Activated CD4-positive, alpha-beta T cell treated with anti-CD3 and anti-CD28 coated beads, Interleukin-2, amount 10 ng/mL, durations not matched to agents 24 days and 14 days (primary cell): Measurements from ENCODE around the gene DCLRE1B. TPM values are rescaled to one million over a fixed set of nuclear protein-coding genes. Genes with fewer than 3 reads are reported as not detected.
A peak's percentile ranks its signal among the peaks of the same experiment; 100 is the strongest.

ENCODE experiments used
- DNase-seq: peaks from one replicate; pipeline ENCODE4 v3.0.0; 2022
- H3K27ac Mint-ChIP-seq: one replicate; pipeline ENCODE4 v1.8.0; 2022; ENCODE audit warnings: mild to moderate bottlenecking, mixed read lengths
- H3K27me3 Mint-ChIP-seq: one replicate; pipeline ENCODE4 v1.8.0; 2022; ENCODE audit warnings: mixed read lengths
- H3K36me3 Mint-ChIP-seq: one replicate; pipeline ENCODE4 v1.8.0; 2022; ENCODE audit warnings: low read depth, mild to moderate bottlenecking, mixed read lengths
- H3K4me1 Mint-ChIP-seq: one replicate; pipeline ENCODE4 v1.8.0; 2021; ENCODE audit warnings: mixed read lengths
- H3K4me3 Mint-ChIP-seq: one replicate; pipeline ENCODE4 v1.8.0; 2022; ENCODE audit warnings: mild to moderate bottlenecking, moderate library complexity, mixed read lengths
- H3K9me3 Mint-ChIP-seq: one replicate; pipeline ENCODE4 v1.8.0; 2021; ENCODE audit warnings: mixed read lengths
- intact Hi-C: fragments of 100-400 bp; cut with micrococcal nuclease; formaldehyde crosslinking; loops from one replicate; pipeline ENCODE4 v1.15.1; 2023
- total RNA-seq: library from RNA; stranded (reverse); gene quantifications from 2 replicates; pipeline ENCODE4 v1.2.3, GENCODE V29; 2022

The DCLRE1B gene
- total RNA-seq = 21.5 and 22.5 TPM in 2 replicates

- H3K27me3 Mint-ChIP-seq = no peaks in the 10 kb centered on the region
- H3K27ac Mint-ChIP-seq = peak within 1 kb of the TSS; percentile 98
- intact Hi-C loops = loop anchor here (1.0 to 5.0 kb wide), 7 partner anchors 24 to 606 kb away; partner anchors contain the start of genes HIPK1, PHTF1, PTPN22 and RSBN1
- peak within 1 kb of the TSS; percentile 99 for H3K4me3 Mint-ChIP-seq
- peak; percentile 99 for DNase-seq
- H3K9me3 Mint-ChIP-seq = no peaks in the 10 kb centered on the region
- H3K36me3 Mint-ChIP-seq = peaks cover 38% of the 10 kb centered on the region
- H3K4me1 Mint-ChIP-seq = peaks cover 53% of the 10 kb centered on the region
These were observed at the start of gene DCLRE1B, which contains the start of gene AP4B1 for GRCh38 chr1:113904674-113905434. Gene DCLRE1B (plus strand): TSS chr1:113905326. CDS start chr1:113905587, 261 bp downstream. Gene AP4B1 (minus strand): TSS chr1:113904799. CDS start chr1:113904717, 82 bp downstream.

- no peaks in the 10 kb centered on the region for H3K27me3 Mint-ChIP-seq
- DNase-seq = peak; percentile 24
- peaks cover 5% of the 10 kb centered on the region for H3K9me3 Mint-ChIP-seq
- no peak overlapping the region for H3K27ac Mint-ChIP-seq
- H3K4me1 Mint-ChIP-seq = peaks cover 37% of the 10 kb centered on the region
- H3K4me3 Mint-ChIP-seq = no peak overlapping the region
- intact Hi-C loops = no loop called here
- peaks cover 61% of the 10 kb centered on the region for H3K36me3 Mint-ChIP-seq
These were observed 49.3 kb upstream of the DCLRE1B start for GRCh38 chr1:113855630-113856400.

- peaks cover 57% of the 10 kb centered on the region for H3K36me3 Mint-ChIP-seq
- no peaks in the 10 kb centered on the region for H3K27me3 Mint-ChIP-seq
- H3K27ac Mint-ChIP-seq = peak overlapping the region; percentile 16
- no peak for DNase-seq
- H3K4me3 Mint-ChIP-seq = no peak overlapping the region
- intact Hi-C loops = no loop called here
- H3K4me1 Mint-ChIP-seq = peaks cover 38% of the 10 kb centered on the region
- H3K9me3 Mint-ChIP-seq = peaks cover 5% of the 10 kb centered on the region
These were observed 48.7 kb upstream of the DCLRE1B start for GRCh38 chr1:113856401-113856790.

- H3K4me1 Mint-ChIP-seq = peaks cover 46% of the 10 kb centered on the region
- no peak overlapping the region for H3K27ac Mint-ChIP-seq
- no peak overlapping the region for H3K4me3 Mint-ChIP-seq
- H3K27me3 Mint-ChIP-seq = no peaks in the 10 kb centered on the region
- H3K9me3 Mint-ChIP-seq = peaks cover 5% of the 10 kb centered on the region
- H3K36me3 Mint-ChIP-seq = peaks cover 57% of the 10 kb centered on the region
- DNase-seq = no peak
- intact Hi-C loops = no loop called here
These were observed 47.4 kb upstream of the DCLRE1B start for GRCh38 chr1:113857776-113858175.

GRCh38 chr1:113858418-113858817 lies 46.7 kb upstream of the DCLRE1B start:
- intact Hi-C loops = no loop called here
- H3K27ac Mint-ChIP-seq = no peak overlapping the region
- peaks cover 61% of the 10 kb centered on the region for H3K36me3 Mint-ChIP-seq
- H3K9me3 Mint-ChIP-seq = peaks cover 5% of the 10 kb centered on the region
- DNase-seq = no peak
- no peak overlapping the region for H3K4me3 Mint-ChIP-seq
- H3K4me1 Mint-ChIP-seq = peaks cover 50% of the 10 kb centered on the region
- H3K27me3 Mint-ChIP-seq = no peaks in the 10 kb centered on the region

- Mint-ChIP-seq H3K9me3 (peaks cover 5% of the 10 kb centered on the region), H3K36me3 (peaks cover 63% of the 10 kb centered on the region), H3K27ac (peak overlapping the region; percentile 73), H3K27me3 (no peaks in the 10 kb centered on the region), H3K4me1 (peaks cover 51% of the 10 kb centered on the region), H3K4me3 (no peak overlapping the region)
- no peak for DNase-seq
- intact Hi-C loops = no loop called here
These were observed 46.1 kb upstream of the DCLRE1B start for GRCh38 chr1:113858982-113859381.

- peaks cover 63% of the 10 kb centered on the region for H3K36me3 Mint-ChIP-seq
- DNase-seq = peak; percentile 49
- peaks cover 46% of the 10 kb centered on the region for H3K4me1 Mint-ChIP-seq
- H3K4me3 Mint-ChIP-seq = peak overlapping the region; percentile 37
- intact Hi-C loops = no loop called here
- peak overlapping the region; percentile 65 for H3K27ac Mint-ChIP-seq
- no peaks in the 10 kb centered on the region for H3K9me3 Mint-ChIP-seq
- no peaks in the 10 kb centered on the region for H3K27me3 Mint-ChIP-seq
These were observed 45.5 kb upstream of the DCLRE1B start for GRCh38 chr1:113859478-113860175.

GRCh38 chr1:113860891-113861290 lies 44.2 kb upstream of the DCLRE1B start:
- H3K36me3 Mint-ChIP-seq = peaks cover 61% of the 10 kb centered on the region
- DNase-seq = peak; percentile 45
- peaks cover 44% of the 10 kb centered on the region for H3K4me1 Mint-ChIP-seq
- peak overlapping the region; percentile 42 for H3K27ac Mint-ChIP-seq
- intact Hi-C loops = no loop called here
- H3K9me3 Mint-ChIP-seq = no peaks in the 10 kb centered on the region
- no peak overlapping the region for H3K4me3 Mint-ChIP-seq
- no peaks in the 10 kb centered on the region for H3K27me3 Mint-ChIP-seq

- intact Hi-C loops = no loop called here
- H3K4me1 Mint-ChIP-seq = peaks cover 42% of the 10 kb centered on the region
These were observed 43.5 kb upstream of the DCLRE1B start for GRCh38 chr1:113861641-113862040.

GRCh38 chr1:113868387-113869083 lies 36.6 kb upstream of the DCLRE1B start:
- Mint-ChIP-seq H3K27ac (peak overlapping the region; percentile 95), H3K9me3 (no peaks in the 10 kb centered on the region), H3K36me3 (peaks cover 51% of the 10 kb centered on the region), H3K27me3 (peaks cover 2% of the 10 kb centered on the region), H3K4me3 (peak overlapping the region; percentile 94), H3K4me1 (peaks cover 52% of the 10 kb centered on the region)
- peak; percentile 65 for DNase-seq
- intact Hi-C loops = no loop called here

More at GRCh38 chr1:113861641-113862040, 43.5 kb upstream of the DCLRE1B start:
- peak overlapping the region; percentile 73 for H3K27ac Mint-ChIP-seq
- peaks cover 58% of the 10 kb centered on the region for H3K36me3 Mint-ChIP-seq
- no peaks in the 10 kb centered on the region for H3K9me3 Mint-ChIP-seq
- no peaks in the 10 kb centered on the region for H3K27me3 Mint-ChIP-seq
- no peak overlapping the region for H3K4me3 Mint-ChIP-seq
- no peak for DNase-seq

GRCh38 chr1:113870778-113871177 lies 34.3 kb upstream of the DCLRE1B start:
- Mint-ChIP-seq H3K4me3 (peak overlapping the region; percentile 94), H3K4me1 (peaks cover 62% of the 10 kb centered on the region), H3K9me3 (no peaks in the 10 kb centered on the region), H3K27me3 (peaks cover 2% of the 10 kb centered on the region), H3K27ac (peak overlapping the region; percentile 95), H3K36me3 (peaks cover 35% of the 10 kb centered on the region)
- peak; percentile 77 for DNase-seq
- intact Hi-C loops = loop anchor here (1.0 to 5.0 kb wide), 4 partner anchors 33 to 60 kb away; partner anchors contain the start of genes DCLRE1B and RSBN1

GRCh38 chr1:113871597-113872113 lies 33.5 kb upstream of the DCLRE1B start, which contains the start of gene PTPN22:
Gene PTPN22 (minus strand): TSS chr1:113871712.
- Mint-ChIP-seq H3K36me3 (peaks cover 29% of the 10 kb centered on the region), H3K9me3 (no peaks in the 10 kb centered on the region), H3K27ac (peak within 1 kb of the TSS; percentile 96), H3K27me3 (peaks cover 2% of the 10 kb centered on the region), H3K4me3 (peak within 1 kb of the TSS; percentile 94), H3K4me1 (peaks cover 63% of the 10 kb centered on the region)
- intact Hi-C loops = loop anchor here (1.0 to 5.0 kb wide), 4 partner anchors 34 to 59 kb away; partner anchors contain the start of genes DCLRE1B and RSBN1
- peak; percentile 95 for DNase-seq
